Measurements from ENCODE around the gene MEMO1. TPM values are rescaled to one million over a fixed set of nuclear protein-coding genes. Genes with fewer than 3 reads are reported as not detected.
"Not testable (repeated sequence)": the region's sequence is repeated elsewhere in the genome, so short reads cannot be mapped to it uniquely, and the experiment has no call there.

Gene MEMO1
- total RNA-seq, 1 donor from 2014 or later = 71.3 TPM

DNA sequence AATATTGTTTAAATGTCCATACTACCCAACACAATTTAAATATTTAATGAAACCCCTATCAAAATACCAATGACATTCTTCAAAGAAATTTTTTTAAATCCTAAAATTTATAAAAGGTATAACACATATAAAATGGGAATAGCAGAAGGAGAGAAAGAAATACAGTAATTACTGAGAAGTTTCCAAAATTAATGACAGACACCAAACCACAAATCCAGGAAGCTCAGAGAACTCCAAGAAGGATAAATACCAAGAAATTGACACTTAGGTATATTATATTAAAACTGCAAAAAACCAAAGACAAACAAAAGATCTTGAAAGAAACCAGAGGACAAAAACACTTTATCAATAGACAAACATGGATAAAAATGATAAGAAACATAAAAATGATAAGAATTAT, 101.1 kb downstream of the MEMO1 start:
- intact Hi-C loops (cut with micrococcal nuclease) = no loop called here
- Mint-ChIP-seq H3K36me3 (ENCODE audit: low read depth) (peaks cover 22% of the 10 kb centered on the region), H3K27ac (no peak overlapping the region), H3K4me3 (no peak overlapping the region), H3K9me3 (no peaks in the 10 kb centered on the region), H3K4me1 (ENCODE audit: low read depth) (peaks cover 10% of the 10 kb centered on the region), H3K27me3 (ENCODE audit: insufficient read depth) (no peaks in the 10 kb centered on the region)
- no peak for DNase-seq (ENCODE audit: low spot score)

DNA sequence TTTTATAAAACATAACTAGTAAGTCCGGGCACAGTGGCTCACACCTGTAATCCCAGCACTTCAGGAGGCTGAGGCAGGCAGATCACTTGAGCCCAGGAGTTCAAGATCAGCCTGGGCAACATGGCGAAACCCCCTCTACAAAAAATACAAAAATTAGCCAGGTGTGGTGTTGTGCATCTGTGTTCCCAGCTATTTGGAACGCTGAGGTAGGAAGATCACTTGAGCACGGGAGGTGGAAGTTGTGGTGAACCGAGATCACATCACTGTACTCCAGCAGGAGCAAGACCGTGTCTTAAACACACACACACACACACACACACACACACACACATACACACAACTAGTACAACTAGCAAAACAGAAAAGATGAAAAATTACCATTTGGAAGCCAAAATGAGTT, 103.3 kb downstream of the MEMO1 start:
- H3K4me1 Mint-ChIP-seq (ENCODE audit: low read depth); H3K27ac Mint-ChIP-seq; intact Hi-C loops (cut with micrococcal nuclease); DNase-seq (ENCODE audit: low spot score); H3K27me3 Mint-ChIP-seq (ENCODE audit: insufficient read depth); H3K9me3 Mint-ChIP-seq; H3K4me3 Mint-ChIP-seq: not testable (repeated sequence)
- peaks cover 24% of the 10 kb centered on the region for H3K36me3 Mint-ChIP-seq (ENCODE audit: low read depth)

GRCh38 chr2:31903109-31903780, 107.6 kb downstream of the MEMO1 start:
- Mint-ChIP-seq H3K4me1 (ENCODE audit: low read depth) (peaks cover 3% of the 10 kb centered on the region), H3K27me3 (ENCODE audit: insufficient read depth) (no peaks in the 10 kb centered on the region), H3K9me3 (peaks cover 18% of the 10 kb centered on the region), H3K36me3 (ENCODE audit: low read depth) (peaks cover 45% of the 10 kb centered on the region), H3K27ac (no peak overlapping the region), H3K4me3 (no peak overlapping the region)
- DNase-seq (ENCODE audit: low spot score) = no peak
- intact Hi-C loops (cut with micrococcal nuclease) = no loop called here

DNA sequence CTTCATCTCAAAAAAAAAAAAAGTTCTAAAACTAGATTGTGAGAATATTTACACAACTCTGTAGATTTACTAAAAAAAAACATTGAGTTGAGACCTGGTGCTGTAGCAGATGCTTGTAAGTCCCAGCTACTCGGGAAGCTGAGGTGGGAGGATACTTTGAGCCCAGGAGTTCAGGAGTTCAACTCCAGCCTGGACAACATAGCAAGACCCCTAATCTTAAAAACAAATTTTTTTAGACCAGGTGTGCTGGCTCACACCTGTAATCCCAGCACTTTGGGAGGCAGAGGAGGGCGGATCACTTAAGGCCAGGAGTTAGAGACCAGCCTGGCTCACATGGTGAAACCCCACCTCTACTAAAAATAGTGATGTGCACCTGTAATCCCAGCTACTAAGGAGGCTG, 108.9 kb downstream of the MEMO1 start:
- peaks cover 54% of the 10 kb centered on the region for H3K36me3 Mint-ChIP-seq (ENCODE audit: low read depth)
- DNase-seq (ENCODE audit: low spot score) = no peak
- peaks cover 31% of the 10 kb centered on the region for H3K9me3 Mint-ChIP-seq
- no peak overlapping the region for H3K4me3 Mint-ChIP-seq
- H3K4me1 Mint-ChIP-seq (ENCODE audit: low read depth) = no peaks in the 10 kb centered on the region
- H3K27ac Mint-ChIP-seq = no peak overlapping the region
- no peaks in the 10 kb centered on the region for H3K27me3 Mint-ChIP-seq (ENCODE audit: insufficient read depth)
- intact Hi-C loops (cut with micrococcal nuclease) = no loop called here

- H3K27me3 Mint-ChIP-seq (ENCODE audit: insufficient read depth); DNase-seq (ENCODE audit: low spot score); H3K27ac Mint-ChIP-seq; H3K4me3 Mint-ChIP-seq; intact Hi-C loops (cut with micrococcal nuclease); H3K4me1 Mint-ChIP-seq (ENCODE audit: low read depth): not testable (repeated sequence)
- H3K9me3 Mint-ChIP-seq = peaks cover 32% of the 10 kb centered on the region
- peaks cover 57% of the 10 kb centered on the region for H3K36me3 Mint-ChIP-seq (ENCODE audit: low read depth)
These were observed 110.7 kb downstream of the MEMO1 start for GRCh38 chr2:31900156-31900555.

DNA sequence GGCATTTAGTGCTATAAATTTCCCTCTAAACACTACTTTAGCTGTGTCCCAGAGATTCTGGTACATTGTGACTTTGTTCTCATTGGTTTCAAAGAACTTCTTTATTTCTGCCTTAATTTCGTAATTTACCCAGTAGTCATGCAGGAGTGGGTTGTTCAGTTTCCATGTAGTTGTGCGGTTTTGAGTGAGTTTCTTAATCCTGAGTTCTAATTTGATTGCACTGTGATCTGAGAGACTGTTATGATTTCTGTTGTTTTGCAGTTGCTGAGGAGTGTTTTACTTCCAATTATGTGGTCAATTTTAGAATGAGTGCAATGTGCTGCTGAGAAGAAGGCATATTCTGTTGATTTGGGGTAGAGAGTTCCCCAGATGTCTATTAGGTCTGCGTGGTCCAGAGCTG, 112.5 kb downstream of the MEMO1 start:
- peaks cover 56% of the 10 kb centered on the region for H3K36me3 Mint-ChIP-seq (ENCODE audit: low read depth)
- H3K27me3 Mint-ChIP-seq (ENCODE audit: insufficient read depth); intact Hi-C loops (cut with micrococcal nuclease): not testable (repeated sequence)

DNA sequence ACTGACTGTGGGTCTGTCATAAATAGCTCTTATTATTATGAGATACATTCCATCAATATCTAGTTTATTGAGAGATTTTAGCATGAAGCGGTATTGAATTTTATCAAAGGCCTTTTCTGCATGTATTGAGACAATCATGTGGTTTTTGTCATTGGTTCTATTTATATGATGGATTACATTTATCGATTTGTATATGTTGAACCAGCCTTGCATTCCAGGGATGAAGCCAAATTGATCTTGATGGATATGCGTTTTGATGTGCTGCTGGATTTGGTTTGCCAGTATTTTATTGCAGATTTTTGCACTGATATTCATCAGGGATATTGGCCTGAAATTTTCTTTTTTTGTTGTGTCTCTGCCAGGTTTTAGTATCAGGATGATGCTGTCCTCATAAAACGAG, 113.5 kb downstream of the MEMO1 start:
- intact Hi-C loops (cut with micrococcal nuclease); DNase-seq (ENCODE audit: low spot score); H3K27me3 Mint-ChIP-seq (ENCODE audit: insufficient read depth); H3K4me1 Mint-ChIP-seq (ENCODE audit: low read depth); H3K4me3 Mint-ChIP-seq; H3K27ac Mint-ChIP-seq: not testable (repeated sequence)
- Mint-ChIP-seq H3K36me3 (ENCODE audit: low read depth) (peaks cover 52% of the 10 kb centered on the region), H3K9me3 (peaks cover 32% of the 10 kb centered on the region)

More for the DNA sequence above, 112.5 kb downstream of the MEMO1 start:
- not testable (repeated sequence) for DNase-seq (ENCODE audit: low spot score); H3K4me1 Mint-ChIP-seq (ENCODE audit: low read depth); H3K27ac Mint-ChIP-seq; H3K4me3 Mint-ChIP-seq
- H3K9me3 Mint-ChIP-seq = peaks cover 32% of the 10 kb centered on the region

- H3K27me3 Mint-ChIP-seq (ENCODE audit: insufficient read depth) = no peaks in the 10 kb centered on the region
- intact Hi-C loops (cut with micrococcal nuclease) = no loop called here
- DNase-seq (ENCODE audit: low spot score) = no peak
- H3K4me3 Mint-ChIP-seq = no peak overlapping the region
- peaks cover 32% of the 10 kb centered on the region for H3K9me3 Mint-ChIP-seq
- H3K36me3 Mint-ChIP-seq (ENCODE audit: low read depth) = peaks cover 48% of the 10 kb centered on the region
- no peak overlapping the region for H3K27ac Mint-ChIP-seq
- H3K4me1 Mint-ChIP-seq (ENCODE audit: low read depth) = no peaks in the 10 kb centered on the region
These were observed 114.5 kb downstream of the MEMO1 start for GRCh38 chr2:31896293-31896692.

DNA sequence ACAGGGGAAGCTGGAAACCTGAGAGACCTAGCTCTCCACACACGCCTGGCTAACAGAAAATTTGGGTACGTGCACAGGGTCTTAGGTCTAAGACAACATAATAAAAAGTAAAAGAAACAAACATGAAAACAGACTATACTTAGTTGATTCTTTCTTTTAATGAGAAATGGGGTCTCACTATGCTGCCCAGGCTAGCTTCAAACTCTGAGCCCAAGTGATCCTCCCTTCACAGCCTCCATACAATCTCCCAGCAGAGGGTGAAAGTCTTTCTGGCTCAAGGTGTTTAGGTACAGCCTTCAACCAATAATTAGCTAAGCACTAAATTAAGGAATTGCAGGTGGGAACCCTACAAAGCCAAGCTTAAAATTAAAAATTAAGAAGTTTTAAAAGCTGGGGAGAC, 116.2 kb downstream of the MEMO1 start:
- Mint-ChIP-seq H3K9me3 (peaks cover 26% of the 10 kb centered on the region), H3K4me3 (no peak overlapping the region), H3K27me3 (ENCODE audit: insufficient read depth) (no peaks in the 10 kb centered on the region), H3K27ac (no peak overlapping the region), H3K36me3 (ENCODE audit: low read depth) (peaks cover 40% of the 10 kb centered on the region), H3K4me1 (ENCODE audit: low read depth) (no peaks in the 10 kb centered on the region)
- intact Hi-C loops (cut with micrococcal nuclease) = no loop called here
- no peak for DNase-seq (ENCODE audit: low spot score)

DNA sequence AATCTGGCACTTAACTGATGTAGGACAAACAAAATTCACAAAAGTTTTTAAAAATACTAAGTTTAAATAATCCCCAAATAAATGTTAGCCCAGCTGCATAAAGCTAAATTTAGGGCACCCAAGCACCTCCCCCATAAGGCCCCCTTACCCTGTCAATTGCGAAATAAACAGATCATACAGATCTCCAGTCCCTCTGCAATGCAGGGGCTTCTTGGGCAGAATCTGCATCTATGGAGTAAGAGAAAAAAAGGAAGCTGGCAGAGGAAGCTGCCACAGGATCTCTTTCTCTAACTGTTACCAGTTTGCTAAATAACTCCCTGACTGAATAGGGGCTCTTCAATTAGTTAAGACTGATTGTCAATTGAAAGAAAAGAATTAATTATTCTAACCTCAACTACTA, 117.7 kb downstream of the MEMO1 start:
- Mint-ChIP-seq H3K4me3 (no peak overlapping the region), H3K27me3 (ENCODE audit: insufficient read depth) (no peaks in the 10 kb centered on the region), H3K4me1 (ENCODE audit: low read depth) (no peaks in the 10 kb centered on the region), H3K9me3 (peaks cover 12% of the 10 kb centered on the region), H3K36me3 (ENCODE audit: low read depth) (peaks cover 24% of the 10 kb centered on the region), H3K27ac (no peak overlapping the region)
- no peak for DNase-seq (ENCODE audit: low spot score)
- intact Hi-C loops (cut with micrococcal nuclease) = no loop called here

DNA sequence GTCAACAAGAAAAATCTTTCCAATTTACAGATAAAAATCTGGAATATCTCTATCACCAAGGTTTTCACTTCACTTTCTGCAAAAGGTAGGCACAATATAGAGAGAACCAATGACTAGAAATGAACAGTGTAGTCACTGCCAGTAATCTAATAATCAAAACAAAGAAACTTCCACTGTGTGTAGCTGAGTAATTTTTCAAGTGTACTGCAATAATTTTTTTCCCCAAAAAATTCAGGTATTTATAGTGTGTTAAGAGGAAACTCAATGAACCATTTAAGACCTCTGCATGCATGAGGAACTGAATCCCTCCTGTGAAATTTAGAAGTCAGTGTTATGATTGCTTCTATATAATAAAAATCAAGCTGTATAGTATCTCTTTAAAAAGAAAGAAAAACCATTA, 121.8 kb downstream of the MEMO1 start:
- Mint-ChIP-seq H3K27me3 (ENCODE audit: insufficient read depth) (no peaks in the 10 kb centered on the region), H3K27ac (no peak overlapping the region), H3K36me3 (ENCODE audit: low read depth) (peaks cover 4% of the 10 kb centered on the region), H3K9me3 (no peaks in the 10 kb centered on the region), H3K4me3 (no peak overlapping the region), H3K4me1 (ENCODE audit: low read depth) (no peaks in the 10 kb centered on the region)
- intact Hi-C loops (cut with micrococcal nuclease) = no loop called here
- no peak for DNase-seq (ENCODE audit: low spot score)

- Mint-ChIP-seq H3K4me3 (no peak overlapping the region), H3K27ac (no peak overlapping the region), H3K9me3 (no peaks in the 10 kb centered on the region), H3K4me1 (ENCODE audit: low read depth) (no peaks in the 10 kb centered on the region), H3K27me3 (ENCODE audit: insufficient read depth) (no peaks in the 10 kb centered on the region), H3K36me3 (ENCODE audit: low read depth) (peaks cover 2% of the 10 kb centered on the region)
- no peak for DNase-seq (ENCODE audit: low spot score)
- intact Hi-C loops (cut with micrococcal nuclease) = no loop called here
These were observed 122.3 kb downstream of the MEMO1 start for GRCh38 chr2:31888550-31888949.

- no peak overlapping the region for H3K27ac Mint-ChIP-seq
- no peaks in the 10 kb centered on the region for H3K27me3 Mint-ChIP-seq (ENCODE audit: insufficient read depth)
- intact Hi-C loops (cut with micrococcal nuclease) = no loop called here
- DNase-seq (ENCODE audit: low spot score) = no peak
- H3K36me3 Mint-ChIP-seq (ENCODE audit: low read depth) = no peaks in the 10 kb centered on the region
- H3K4me3 Mint-ChIP-seq = no peak overlapping the region
- no peaks in the 10 kb centered on the region for H3K9me3 Mint-ChIP-seq
- no peaks in the 10 kb centered on the region for H3K4me1 Mint-ChIP-seq (ENCODE audit: low read depth)
These were observed 124.1 kb downstream of the MEMO1 start for GRCh38 chr2:31886700-31887099.

DNA sequence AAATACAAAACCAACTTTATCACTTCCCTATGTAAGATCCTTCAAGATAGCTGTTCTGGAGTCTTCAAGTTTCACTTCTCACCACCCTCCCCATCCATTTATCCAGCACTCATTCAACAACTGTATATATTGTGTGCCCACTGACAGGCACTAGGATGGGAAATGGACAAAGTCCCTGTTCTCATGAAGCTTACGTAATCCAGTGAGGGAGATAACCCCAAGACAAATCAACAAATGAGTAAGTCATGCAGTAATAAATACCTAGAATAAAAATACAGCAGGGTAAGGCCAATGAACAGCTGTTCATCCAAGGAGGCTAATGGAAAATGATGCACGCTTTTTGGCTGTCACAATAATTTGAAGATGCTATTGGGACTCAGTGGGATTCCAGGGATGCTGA, 133.8 kb downstream of the MEMO1 start:
- Mint-ChIP-seq H3K4me3 (no peak overlapping the region), H3K4me1 (ENCODE audit: low read depth) (no peaks in the 10 kb centered on the region), H3K27ac (no peak overlapping the region), H3K9me3 (no peaks in the 10 kb centered on the region), H3K27me3 (ENCODE audit: insufficient read depth) (no peaks in the 10 kb centered on the region), H3K36me3 (ENCODE audit: low read depth) (peaks cover 20% of the 10 kb centered on the region)
- intact Hi-C loops (cut with micrococcal nuclease) = no loop called here
- DNase-seq (ENCODE audit: low spot score) = no peak

Measured in activated T-helper 1 cell treated with anti-CD3 and anti-CD28 coated beads, Interleukin-12 subunit alpha, Interleukin-12 subunit beta, Interleukin-2, Interleukin-4 antibody, amounts not matched to agents 30 ng/mL and 10 ng/mL and 1 ng/mL, durations not matched to agents 14 hours and 24 hours and 36 hours (primary cell).